ENCODE results near the gene ZNF616. TPM values are rescaled to one million over a fixed set of nuclear protein-coding genes. Genes with fewer than 3 reads are reported as not detected.
"Not testable (repeated sequence)": the region's sequence is repeated elsewhere in the genome, so short reads cannot be mapped to it uniquely, and the experiment has no call there.

ZNF616 gene
- total RNA-seq, 1 donor from 2014 or later, result 13.1 TPM

- TF ChIP-seq CTCF (IDR thresholded peaks at IDR 0.05; ENCODE audit: insufficient read depth, low read depth, low read length), result no peak
- TF ChIP-seq EZH2 (IDR thresholded peaks at IDR 0.05; ENCODE audit: insufficient read depth, low read length), result no peak
- Histone ChIP-seq H3K9ac (ENCODE audit: low read length) (no peak overlapping the region), H3K9me3 (ENCODE audit: insufficient read depth, low read depth, low read length) (peaks cover 17% of the 10 kb centered on the region), H3K4me2 (ENCODE audit: low read length) (no peak overlapping the region), H3K79me2 (ENCODE audit: insufficient read depth, low read length) (peaks cover 8% of the 10 kb centered on the region), H3K27me3 (ENCODE audit: insufficient read depth, low read length) (no peaks in the 10 kb centered on the region), H3K36me3 (ENCODE audit: insufficient read depth, low read length) (no peaks in the 10 kb centered on the region), H2AFZ (ENCODE audit: low read depth, low read length) (no peak overlapping the region), H3K4me1 (ENCODE audit: insufficient read depth, low read length) (no peaks in the 10 kb centered on the region), H4K20me1 (ENCODE audit: insufficient read depth, low read length) (peaks cover 8% of the 10 kb centered on the region), H3K4me3 (ENCODE audit: insufficient read depth, low read depth, low read length) (no peak overlapping the region), H3K27ac (ENCODE audit: low read depth, low read length) (no peak overlapping the region)
- H3K4me1 Mint-ChIP-seq (ENCODE audit: low read depth, unreplicated experiment), result no peaks in the 10 kb centered on the region
- no peaks in the 10 kb centered on the region for H3K27me3 Mint-ChIP-seq (ENCODE audit: low read depth, unreplicated experiment)
- FAIRE-seq (no peak), DNase-seq (ENCODE audit: low read depth) (no peak)
- no peak overlapping the region for H3K27ac Mint-ChIP-seq (ENCODE audit: unreplicated experiment)
- peaks cover 30% of the 10 kb centered on the region for H3K9me3 Mint-ChIP-seq (ENCODE audit: unreplicated experiment)
- H3K36me3 Mint-ChIP-seq (ENCODE audit: low read depth, unreplicated experiment), result no peaks in the 10 kb centered on the region
- H3K4me3 Mint-ChIP-seq (ENCODE audit: unreplicated experiment), result no peak overlapping the region
Observed at GRCh38 chr19:52099497-52100138, 40.1 kb downstream of the ZNF616 start.

GRCh38 chr19:52096416-52096815, 43.3 kb downstream of the ZNF616 start:
- H3K4me3 ChIP-seq (ENCODE audit: insufficient read depth, low read depth, low read length); H3K4me1 ChIP-seq (ENCODE audit: insufficient read depth, low read length); FAIRE-seq; DNase-seq (ENCODE audit: low read depth); H3K27ac ChIP-seq (ENCODE audit: low read depth, low read length); H3K27me3 ChIP-seq (ENCODE audit: insufficient read depth, low read length); H3K9ac ChIP-seq (ENCODE audit: low read length); H3K4me2 ChIP-seq (ENCODE audit: low read length); H2AFZ ChIP-seq (ENCODE audit: low read depth, low read length); H3K27me3 Mint-ChIP-seq (ENCODE audit: low read depth, unreplicated experiment); H3K27ac Mint-ChIP-seq (ENCODE audit: unreplicated experiment); H3K4me1 Mint-ChIP-seq (ENCODE audit: low read depth, unreplicated experiment): not testable (repeated sequence)
- peaks cover 33% of the 10 kb centered on the region for H4K20me1 ChIP-seq (ENCODE audit: insufficient read depth, low read length)
- Mint-ChIP-seq H3K36me3 (ENCODE audit: low read depth, unreplicated experiment) (peaks cover 19% of the 10 kb centered on the region), H3K9me3 (ENCODE audit: unreplicated experiment) (peaks cover 31% of the 10 kb centered on the region), H3K4me3 (ENCODE audit: unreplicated experiment) (peak overlapping the region; percentile 66)
- peaks cover 10% of the 10 kb centered on the region for H3K36me3 ChIP-seq (ENCODE audit: insufficient read depth, low read length)
- H3K79me2 ChIP-seq (ENCODE audit: insufficient read depth, low read length), result peaks cover 40% of the 10 kb centered on the region
- H3K9me3 ChIP-seq (ENCODE audit: insufficient read depth, low read depth, low read length), result peaks cover 16% of the 10 kb centered on the region

DNA sequence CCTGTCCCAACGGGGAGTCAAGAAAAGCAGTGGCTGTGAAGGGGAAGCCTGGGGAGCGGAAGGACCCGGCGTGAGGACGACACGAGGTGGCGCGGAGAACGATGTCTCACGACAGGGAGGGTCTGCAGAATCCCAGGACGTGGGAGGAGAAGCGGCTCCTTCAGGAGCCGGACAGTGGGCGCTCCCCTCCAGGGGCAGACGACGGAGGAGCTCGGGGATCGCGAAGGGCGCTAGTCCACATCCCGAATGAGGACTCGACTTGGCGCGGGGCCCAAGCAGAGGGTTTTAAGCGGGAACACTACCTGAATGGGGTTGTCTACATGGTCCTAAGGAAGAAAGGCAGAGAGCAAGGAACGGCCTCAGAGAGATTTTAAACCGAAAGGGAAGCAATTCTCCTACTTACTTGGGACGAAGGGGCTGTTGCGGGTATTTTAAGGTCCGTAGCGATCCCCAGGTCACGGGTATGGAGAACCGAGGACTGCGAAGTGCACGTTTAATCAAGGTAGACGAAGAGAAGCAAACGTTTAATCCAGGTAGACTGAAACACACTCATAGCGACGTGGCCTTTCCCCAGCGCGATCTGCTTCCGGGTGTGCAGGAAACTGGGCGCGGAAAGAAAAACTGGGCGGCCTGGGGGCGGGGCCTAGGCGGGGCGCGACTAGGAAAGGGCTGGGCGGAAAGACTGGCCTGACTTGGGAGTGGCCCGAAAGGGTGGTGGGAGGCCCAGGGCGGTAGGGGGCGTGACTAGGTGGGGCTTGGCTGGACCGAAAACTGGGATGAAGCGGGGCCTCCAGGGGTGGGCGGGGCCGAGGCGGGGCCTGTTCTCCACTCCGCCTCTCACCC, 44.3 kb downstream of the ZNF616 start, which contains the start of gene ZNF841:
Gene ZNF841, minus strand, starts transcription at position 594 of the 843 bp plus-strand sequence. CDS start 10,964 bp downstream, outside the sequence.
- no peaks in the 10 kb centered on the region for H3K4me1 ChIP-seq (ENCODE audit: insufficient read depth, low read length)
- peaks cover 51% of the 10 kb centered on the region for H3K79me2 ChIP-seq (ENCODE audit: insufficient read depth, low read length)
- H3K9me3 ChIP-seq (ENCODE audit: insufficient read depth, low read depth, low read length), result peaks cover 16% of the 10 kb centered on the region
- DNase-seq (ENCODE audit: low read depth) (peak; percentile 84), FAIRE-seq (no peak)
- peak within 1 kb of the TSS; percentile 99 for H3K4me3 ChIP-seq (ENCODE audit: insufficient read depth, low read depth, low read length)
- TF ChIP-seq CTCF (IDR thresholded peaks at IDR 0.05; ENCODE audit: insufficient read depth, low read depth, low read length) (no peak), EZH2 (IDR thresholded peaks at IDR 0.05; ENCODE audit: insufficient read depth, low read length) (no peak)
- peak within 1 kb of the TSS; percentile 78 for H3K27ac ChIP-seq (ENCODE audit: low read depth, low read length)
- Mint-ChIP-seq H3K4me1 (ENCODE audit: low read depth, unreplicated experiment) (peaks cover 12% of the 10 kb centered on the region), H3K36me3 (ENCODE audit: low read depth, unreplicated experiment) (peaks cover 30% of the 10 kb centered on the region), H3K27ac (ENCODE audit: unreplicated experiment) (peak within 1 kb of the TSS; percentile 98), H3K9me3 (ENCODE audit: unreplicated experiment) (peaks cover 36% of the 10 kb centered on the region), H3K4me3 (ENCODE audit: unreplicated experiment) (peak within 1 kb of the TSS; percentile 94), H3K27me3 (ENCODE audit: low read depth, unreplicated experiment) (no peaks in the 10 kb centered on the region)
- H3K4me2 ChIP-seq (ENCODE audit: low read length), result peak within 1 kb of the TSS; percentile 91
- peaks cover 13% of the 10 kb centered on the region for H3K36me3 ChIP-seq (ENCODE audit: insufficient read depth, low read length)
- H4K20me1 ChIP-seq (ENCODE audit: insufficient read depth, low read length), result peaks cover 33% of the 10 kb centered on the region
- H2AFZ ChIP-seq (ENCODE audit: low read depth, low read length), result peak within 1 kb of the TSS; percentile 78
- H3K27me3 ChIP-seq (ENCODE audit: insufficient read depth, low read length), result no peaks in the 10 kb centered on the region
- peak within 1 kb of the TSS; percentile 93 for H3K9ac ChIP-seq (ENCODE audit: low read length)

Measured in astrocyte (in vitro differentiated cells and primary cell).